Subcutaneous abdominal adipose tissue (tissue), 5 donors: ENCODE measurements around the gene ATP6V0B.

Experiments
- H3K27ac ChIP-seq: one replicate; pipeline ENCODE4 v1.7.0; 2013; ENCODE audit warnings: low read depth, mild to moderate bottlenecking, inconsistent platforms, low read length, moderate library complexity
- H3K27me3 ChIP-seq, 5 donors: one replicate each; pipeline ENCODE4 v1.7.0; 2013; ENCODE audit warnings: low read length in 5 of 5, inconsistent platforms in 1 of 5; ENCODE audit not compliant: control insufficient read depth in 5 of 5, insufficient read depth in 4 of 5
- H3K36me3 ChIP-seq, 5 donors: one replicate each; pipeline ENCODE4 v1.7.0; 2013; ENCODE audit warnings: low read length in 5 of 5; ENCODE audit not compliant: control insufficient read depth in 5 of 5, insufficient read depth in 5 of 5
- H3K4me1 ChIP-seq, 5 donors: one replicate each; pipeline ENCODE4 v1.7.0; 2013; ENCODE audit warnings: low read length in 5 of 5, mild to moderate bottlenecking in 3 of 5, moderate library complexity in 1 of 5; ENCODE audit not compliant: control insufficient read depth in 5 of 5, insufficient read depth in 5 of 5
- H3K4me3 ChIP-seq, 5 donors: one replicate each; pipeline ENCODE4 v1.7.0; 2013; ENCODE audit warnings: low read length in 5 of 5, low read depth in 1 of 5
- H3K9ac ChIP-seq, 5 donors: one replicate each; pipeline ENCODE4 v1.7.0; 2013; ENCODE audit warnings: low read length in 5 of 5, mild to moderate bottlenecking in 4 of 5, moderate library complexity in 3 of 5
- H3K9me3 ChIP-seq, 5 donors: one replicate each; pipeline ENCODE4 v1.7.0; 2013; ENCODE audit warnings: low read length in 5 of 5; ENCODE audit not compliant: control insufficient read depth in 5 of 5
- donor health status: healthy.
- donor health status: healthy.
- donor health status: healthy.
- donor health status: healthy.
- donor health status: healthy.

ATP6V0B gene

GRCh38 chr1:43969416-43969745 is 5.4 kb upstream of the ATP6V0B start:
- peaks cover 4 to 26% (median 23%) of the 10 kb centered on the region in 5 donors for H3K4me1 ChIP-seq
- peaks cover 0 to 50% (median 24%) of the 10 kb centered on the region in 5 donors for H3K36me3 ChIP-seq
- no peaks in the 10 kb centered on the region for H3K27me3 ChIP-seq
- no peak overlapping the region for H3K9ac ChIP-seq
- H3K4me3 ChIP-seq: peak overlapping the region in 4 of 5 donors; percentile 33 to 97 (median 37)
- no peaks in the 10 kb centered on the region for H3K9me3 ChIP-seq
- no peak overlapping the region for H3K27ac ChIP-seq

- H3K9me3 ChIP-seq: no peaks in the 10 kb centered on the region
- no peaks in the 10 kb centered on the region for H3K27me3 ChIP-seq
- H3K9ac ChIP-seq: peak within 1 kb of the TSS; percentile 29 to 91 (median 82)
- peaks cover 4 to 27% (median 25%) of the 10 kb centered on the region in 5 donors for H3K4me1 ChIP-seq
- peak within 1 kb of the TSS; percentile 54 for H3K27ac ChIP-seq
- H3K4me3 ChIP-seq: peak within 1 kb of the TSS; percentile 84 to 97 (median 94)
- H3K36me3 ChIP-seq: peaks cover 0 to 45% (median 24%) of the 10 kb centered on the region in 5 donors
These were observed 4.9 kb upstream of the ATP6V0B start, which contains the start of gene DPH2 for GRCh38 chr1:43969746-43970466. Gene DPH2, plus strand, starts transcription at chr1:43970010. Its CDS starts 166 bp downstream, at chr1:43970176.

- H3K4me1 ChIP-seq: peaks cover 4 to 32% (median 29%) of the 10 kb centered on the region in 5 donors
- no peaks in the 10 kb centered on the region for H3K9me3 ChIP-seq
- no peak overlapping the region for H3K27ac ChIP-seq
- peak overlapping the region; percentile 84 to 97 (median 94) for H3K4me3 ChIP-seq
- H3K9ac ChIP-seq: peak overlapping the region; percentile 29 to 91 (median 82)
- H3K27me3 ChIP-seq: no peaks in the 10 kb centered on the region
- H3K36me3 ChIP-seq: peaks cover 0 to 41% (median 24%) of the 10 kb centered on the region in 5 donors
These were observed 4.3 kb upstream of the ATP6V0B start for GRCh38 chr1:43970502-43970901.

GRCh38 chr1:43970911-43971310 is 3.8 kb upstream of the ATP6V0B start:
- H3K4me1 ChIP-seq: peaks cover 6 to 36% (median 33%) of the 10 kb centered on the region in 5 donors
- no peaks in the 10 kb centered on the region for H3K9me3 ChIP-seq
- no peak overlapping the region for H3K27ac ChIP-seq
- H3K27me3 ChIP-seq: no peaks in the 10 kb centered on the region
- peak overlapping the region in 4 of 5 donors; percentile 84 to 97 (median 95) for H3K4me3 ChIP-seq
- peaks cover 0 to 37% (median 23%) of the 10 kb centered on the region in 5 donors for H3K36me3 ChIP-seq
- no peak overlapping the region for H3K9ac ChIP-seq

GRCh38 chr1:43971336-43971980 is 3.3 kb upstream of the ATP6V0B start:
- Histone ChIP-seq H3K36me3 (peaks cover 0 to 37% (median 21%) of the 10 kb centered on the region in 5 donors), H3K9ac (no peak overlapping the region)

GRCh38 chr1:43973981-43974442 is 748 bp upstream of the ATP6V0B start:
- peaks cover 4 to 42% (median 29%) of the 10 kb centered on the region in 5 donors for H3K36me3 ChIP-seq
- peak overlapping the region; percentile 67 to 88 (median 83) for H3K4me3 ChIP-seq

More at GRCh38 chr1:43971336-43971980, 3.3 kb upstream of the ATP6V0B start:
- H3K27me3 ChIP-seq: no peaks in the 10 kb centered on the region
- no peak overlapping the region for H3K4me3 ChIP-seq
- no peaks in the 10 kb centered on the region for H3K9me3 ChIP-seq
- peaks cover 6 to 42% (median 38%) of the 10 kb centered on the region in 5 donors for H3K4me1 ChIP-seq
- no peak overlapping the region for H3K27ac ChIP-seq

GRCh38 chr1:43975249-43975961 is 645 bp downstream of the ATP6V0B start:
- peak overlapping the region; percentile 82 to 91 (median 83) for H3K4me3 ChIP-seq
- H3K9me3 ChIP-seq: no peaks in the 10 kb centered on the region
- H3K27me3 ChIP-seq: no peaks in the 10 kb centered on the region
- H3K4me1 ChIP-seq: peaks cover 12 to 65% (median 55%) of the 10 kb centered on the region in 5 donors
- H3K36me3 ChIP-seq: peaks cover 4 to 42% (median 29%) of the 10 kb centered on the region in 5 donors
- peak overlapping the region; percentile 77 for H3K27ac ChIP-seq
- peak overlapping the region; percentile 86 to 92 (median 88) for H3K9ac ChIP-seq

More at GRCh38 chr1:43973981-43974442, 748 bp upstream of the ATP6V0B start:
- Histone ChIP-seq H3K27me3 (no peaks in the 10 kb centered on the region), H3K4me1 (peaks cover 9 to 66% (median 56%) of the 10 kb centered on the region in 5 donors), H3K9me3 (no peaks in the 10 kb centered on the region), H3K27ac (peak overlapping the region; percentile 77), H3K9ac (peak overlapping the region in 4 of 5 donors; percentile 86 to 92 (median 90))

- no peaks in the 10 kb centered on the region for H3K27me3 ChIP-seq
- peaks cover 4 to 42% (median 29%) of the 10 kb centered on the region in 5 donors for H3K36me3 ChIP-seq
- peak overlapping the region; percentile 86 to 92 (median 88) for H3K9ac ChIP-seq
- peaks cover 13 to 60% (median 55%) of the 10 kb centered on the region in 5 donors for H3K4me1 ChIP-seq
- H3K9me3 ChIP-seq: no peaks in the 10 kb centered on the region
- peak overlapping the region; percentile 77 for H3K27ac ChIP-seq
- H3K4me3 ChIP-seq: peak overlapping the region; percentile 82 to 91 (median 83)
These were observed 1.3 kb downstream of the ATP6V0B start for GRCh38 chr1:43976045-43976444.

GRCh38 chr1:43976890-43977289 is 2.1 kb downstream of the ATP6V0B start:
- H3K4me1 ChIP-seq: peaks cover 13 to 57% (median 55%) of the 10 kb centered on the region in 5 donors

More at GRCh38 chr1:43976890-43977289, 2.1 kb downstream of the ATP6V0B start:
- Histone ChIP-seq H3K27me3 (no peaks in the 10 kb centered on the region), H3K27ac (no peak overlapping the region), H3K9me3 (no peaks in the 10 kb centered on the region), H3K4me3 (no peak overlapping the region), H3K9ac (peak overlapping the region in 1 of 5 donors; percentile 23), H3K36me3 (peaks cover 4 to 40% (median 30%) of the 10 kb centered on the region in 5 donors)
